Suppressor macrophage treated with lipopolysaccharide for 4 hours (primary cell): Measurements from ENCODE around the gene BZW1.
A peak's percentile ranks its signal among the peaks of the same experiment; 100 is the strongest.
"Not testable (repeated sequence)": the region's sequence is repeated elsewhere in the genome, so short reads cannot be mapped to it uniquely, and the experiment has no call there.

Experiments
- DNase-seq: peaks from one replicate; pipeline ENCODE4 v3.0.0-alpha.2; 2020

Gene BZW1

DNA sequence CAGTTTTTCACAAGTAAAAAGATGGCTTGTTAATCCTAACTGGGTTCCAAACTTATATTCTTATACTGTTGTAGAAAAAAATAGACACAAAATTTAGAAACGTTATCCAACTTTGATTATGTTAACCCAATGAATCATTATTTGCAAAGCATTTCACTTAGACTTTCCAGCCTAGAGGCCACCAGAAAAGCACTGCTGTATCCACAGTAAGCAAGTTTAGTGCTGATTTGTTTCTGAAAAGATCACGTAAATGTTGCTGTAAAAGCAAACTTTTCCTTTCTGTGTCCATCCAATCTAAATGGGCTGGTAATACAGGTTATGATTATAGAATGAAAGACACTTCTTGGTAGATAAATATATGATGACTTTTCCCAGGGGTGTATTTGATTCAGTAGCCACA is 17.6 kb upstream of the BZW1 start:
- no peak for DNase-seq

DNA sequence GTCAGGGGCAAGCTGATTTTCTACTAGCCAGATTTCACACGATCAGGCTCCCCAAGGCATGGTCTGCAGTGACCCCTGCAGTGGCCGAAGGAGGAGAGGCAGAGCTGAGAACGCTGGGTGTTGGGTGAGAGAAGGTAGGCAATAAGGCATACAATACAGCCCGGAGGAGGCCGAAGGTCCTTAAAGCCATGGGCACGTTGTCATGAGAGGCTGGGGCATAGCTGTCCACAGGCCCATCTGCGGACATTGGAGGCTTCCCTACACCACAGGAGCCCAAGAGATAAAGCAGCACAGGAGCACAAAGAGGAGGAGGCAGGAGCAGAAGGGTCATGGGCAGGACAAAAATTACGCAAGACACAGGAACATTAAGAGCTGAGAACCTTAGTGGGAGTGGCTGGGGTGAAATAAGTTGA is 16.7 kb upstream of the BZW1 start:
- DNase-seq, result peak; percentile 12

DNA sequence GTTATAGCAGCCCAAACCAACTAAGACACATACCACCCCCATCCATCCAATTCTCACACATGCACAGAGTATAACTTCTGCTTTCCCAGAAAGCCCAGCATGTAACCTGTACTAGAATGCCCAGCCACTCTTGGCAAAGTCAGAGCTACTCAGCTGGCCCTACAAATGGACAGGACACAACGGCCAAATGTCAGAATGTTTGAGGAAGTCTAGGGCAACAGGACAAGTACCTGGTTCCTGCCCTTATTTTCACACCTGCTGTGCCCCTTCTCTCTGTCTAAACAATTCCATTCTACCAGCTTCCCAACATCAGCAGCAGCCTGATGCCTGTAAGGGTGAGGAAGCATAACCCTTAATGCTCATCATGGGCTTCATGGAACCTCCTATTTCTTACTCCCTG is 15.1 kb upstream of the BZW1 start:
- DNase-seq, result no peak

DNA sequence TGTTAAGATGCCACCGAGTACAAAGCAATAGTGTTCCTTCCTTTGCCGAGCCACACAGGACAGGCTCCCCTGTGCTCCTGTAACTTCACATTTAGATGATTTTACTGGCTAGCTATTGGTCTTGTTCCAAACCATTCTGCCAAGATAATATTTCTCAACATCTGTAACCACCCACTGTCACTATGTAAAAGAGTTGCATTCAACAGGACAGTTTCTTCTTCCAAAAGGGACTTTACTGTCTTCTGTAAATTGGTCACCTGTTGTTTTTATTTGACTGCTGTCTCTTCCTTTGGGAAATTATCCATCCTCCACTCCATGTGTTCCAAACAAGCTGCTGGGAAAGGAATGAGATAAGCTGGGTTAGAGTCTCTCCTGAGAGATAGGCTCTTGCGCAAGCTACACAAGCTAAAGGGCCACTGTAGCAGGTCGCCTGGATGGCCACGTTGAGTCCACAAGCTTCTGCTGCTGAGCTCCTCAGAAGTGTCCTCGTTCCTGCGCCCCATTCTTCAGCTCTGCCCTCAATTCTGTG is 14.4 kb upstream of the BZW1 start:
- DNase-seq, result no peak

DNA sequence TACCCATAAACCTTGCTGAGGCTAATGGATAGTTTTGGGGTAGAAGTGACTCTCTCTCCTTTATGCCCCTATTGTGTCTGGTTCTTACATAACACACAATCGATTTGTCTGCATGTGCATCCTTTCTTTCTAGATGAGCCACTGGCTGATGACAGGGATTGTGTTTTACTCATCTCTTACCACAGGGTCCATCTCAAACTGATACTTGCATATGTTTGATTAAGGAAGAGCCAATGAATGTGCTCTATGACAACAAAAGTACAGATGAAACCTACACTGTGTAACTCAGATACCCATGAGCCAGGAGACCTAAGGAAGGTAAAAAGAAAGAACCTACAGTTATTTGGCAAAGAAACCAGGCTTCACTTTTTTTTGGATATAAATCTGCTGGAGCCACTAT is 13.2 kb upstream of the BZW1 start:
- DNase-seq, result no peak

DNA sequence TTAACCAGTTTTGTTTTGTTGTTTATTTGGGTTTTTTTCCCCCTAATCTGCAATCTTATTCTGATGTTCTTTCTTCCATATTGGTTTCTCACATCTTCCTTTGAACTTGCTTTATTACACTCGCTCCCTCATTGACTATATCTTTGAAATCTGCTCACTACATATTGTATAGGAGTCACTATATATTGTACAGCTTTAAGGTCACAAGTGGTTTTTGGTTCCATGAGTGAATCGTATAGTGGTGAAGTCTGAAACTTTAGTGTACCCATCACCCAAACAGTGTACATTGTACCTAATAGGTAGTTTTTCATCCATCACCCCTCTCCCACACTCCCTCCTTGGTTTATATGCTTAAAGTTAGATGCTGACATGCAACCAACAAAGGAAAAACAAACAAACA is 11.3 kb upstream of the BZW1 start:
- no peak for DNase-seq

DNA sequence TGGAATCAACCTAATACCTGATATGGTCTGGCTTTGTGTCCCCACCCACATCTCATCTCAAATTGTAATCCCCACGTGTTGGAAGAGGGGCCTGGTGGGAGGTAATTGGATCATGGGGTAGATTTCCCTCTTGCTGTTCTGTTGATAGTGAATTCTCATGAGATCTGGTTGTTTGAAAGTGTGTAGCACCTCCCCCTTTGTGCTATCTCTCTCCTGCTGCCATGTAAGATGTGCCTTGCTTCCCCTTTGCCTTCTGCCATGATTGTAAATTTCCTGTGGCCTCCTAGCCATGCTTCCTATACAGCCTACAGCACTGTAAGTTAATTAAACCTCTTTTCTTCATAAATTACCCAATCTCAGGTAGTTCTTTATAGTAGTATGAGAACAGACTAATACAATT is 10.3 kb upstream of the BZW1 start:
- DNase-seq, result not testable (repeated sequence)

DNA sequence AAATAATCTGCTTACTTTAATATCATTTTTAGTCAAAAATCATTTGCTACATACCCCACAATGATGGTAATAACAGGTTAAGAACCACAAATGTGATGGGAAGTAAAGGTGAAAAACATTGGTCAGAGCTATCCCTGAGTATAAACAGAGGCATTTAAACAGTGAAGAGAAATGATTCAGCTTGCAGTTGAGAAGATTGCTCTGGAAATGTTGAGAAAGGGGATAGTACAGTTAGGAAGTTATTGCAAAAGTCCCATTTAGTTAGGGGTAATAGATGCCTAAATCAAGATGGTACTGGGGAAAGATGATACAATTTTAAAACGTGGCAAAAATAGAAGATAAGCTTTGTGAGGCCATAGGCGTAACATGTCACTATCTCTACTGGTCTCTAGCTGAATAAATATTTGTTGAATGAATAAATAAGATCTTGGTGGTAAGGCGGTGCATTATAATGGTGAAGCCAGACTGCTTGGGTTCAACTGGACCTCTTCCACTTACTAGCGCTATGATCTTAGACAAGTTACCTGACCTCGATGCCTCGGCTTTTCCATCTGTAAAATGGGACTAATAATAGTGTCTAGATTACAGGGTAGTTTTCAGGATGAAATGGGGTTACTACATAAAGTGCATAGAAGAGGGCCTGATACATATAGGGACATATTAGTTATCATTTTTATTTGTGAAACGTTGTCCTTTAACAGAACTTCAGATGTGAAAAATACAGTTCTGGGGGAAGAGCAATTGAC is 2.0 kb upstream of the BZW1 start:
- DNase-seq, result no peak

DNA sequence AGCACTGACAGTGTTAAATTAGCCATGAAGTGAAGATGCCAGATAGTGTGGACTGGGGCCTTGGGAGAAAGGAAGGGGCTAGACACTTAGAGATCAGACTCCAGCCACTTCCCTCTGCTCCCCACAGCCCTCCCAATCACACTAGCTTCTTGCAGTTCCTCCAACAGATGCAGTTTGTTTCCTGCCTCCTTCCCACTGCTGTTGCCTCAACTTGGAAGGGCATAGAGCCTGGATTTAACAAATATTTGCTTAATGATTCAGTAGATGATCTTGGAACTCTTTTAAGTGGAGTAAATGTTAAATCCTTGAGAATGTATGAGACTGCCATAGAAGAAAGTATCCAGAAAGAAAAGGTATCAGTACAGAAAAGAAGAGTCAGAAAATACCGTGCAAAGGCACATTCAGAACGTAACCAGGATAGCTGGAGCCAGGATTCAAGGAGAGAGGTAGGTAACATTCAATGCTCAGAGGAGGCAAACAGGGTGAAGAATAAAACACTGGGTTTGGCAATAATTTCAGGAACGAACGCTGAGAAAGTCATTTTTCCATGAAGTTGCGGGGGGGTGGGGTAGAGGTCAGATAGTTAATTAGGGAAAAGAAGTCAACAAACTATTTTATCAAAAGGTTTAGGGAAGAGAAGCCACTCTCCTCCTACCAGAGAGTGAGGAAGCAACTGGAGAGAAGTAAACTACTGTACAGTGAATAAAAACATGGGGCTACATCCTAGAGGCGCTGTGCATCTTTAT is 1.3 kb upstream of the BZW1 start:
- DNase-seq, result peak; percentile 34

DNA sequence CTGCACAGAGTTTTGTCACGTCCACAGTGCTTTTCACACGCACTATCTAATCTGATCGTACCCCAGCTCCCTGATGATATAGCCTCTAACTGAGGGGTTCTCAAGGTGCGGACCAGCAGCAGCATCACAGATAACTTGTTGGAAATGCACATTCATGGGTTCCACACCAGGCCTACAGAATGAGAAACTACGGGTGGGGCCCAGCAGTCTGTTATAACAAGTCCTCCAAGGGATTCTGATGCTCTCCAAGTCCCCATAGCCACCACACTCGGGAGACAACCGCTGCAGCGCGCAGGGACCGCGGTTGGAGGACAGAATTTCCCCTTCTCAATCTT is 745 bp upstream of the BZW1 start:
- DNase-seq, result no peak

DNA sequence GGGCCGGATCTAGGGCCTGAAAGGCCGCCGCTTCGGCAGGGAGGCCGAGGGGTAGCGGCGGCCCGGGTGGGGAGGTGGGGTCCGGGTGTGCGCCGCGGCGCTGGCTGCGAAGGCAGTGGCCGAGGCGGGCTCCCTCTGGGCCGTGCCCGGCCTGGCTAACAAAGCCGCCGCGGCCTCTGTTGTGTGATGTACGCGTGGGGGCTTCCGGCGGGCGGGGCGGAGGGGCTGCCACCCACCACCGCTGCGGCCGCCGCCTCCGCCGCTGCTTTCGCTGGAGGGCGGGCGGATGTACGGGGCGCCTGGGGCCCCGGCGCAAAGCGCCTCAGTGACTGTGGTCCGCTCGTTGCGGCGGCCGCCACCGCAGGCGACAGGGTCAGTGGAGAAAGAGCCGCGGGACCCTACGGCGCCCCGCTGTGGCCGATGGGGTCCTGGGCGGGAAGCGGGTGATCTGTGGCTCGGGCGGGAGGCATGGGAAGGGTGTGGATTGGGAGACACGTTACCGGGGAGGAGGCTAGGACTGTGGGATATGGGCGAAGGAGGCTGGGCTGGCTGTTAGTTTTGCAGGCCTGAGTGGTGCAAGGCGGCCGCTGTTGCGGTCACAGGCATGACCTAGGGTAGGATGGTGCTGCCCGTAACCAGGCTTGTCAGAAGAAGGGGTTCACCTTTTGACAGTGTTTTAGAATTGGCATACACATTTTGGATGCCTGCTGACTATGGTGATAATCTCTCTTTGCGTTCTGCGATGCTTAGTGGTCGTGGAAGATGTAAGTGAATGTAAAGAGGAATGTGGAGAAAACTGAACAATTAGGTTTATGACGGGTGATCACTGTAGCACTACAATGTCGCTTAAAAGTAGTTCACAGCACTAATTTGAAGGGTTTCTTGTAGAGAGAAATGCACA is 662 bp downstream of the BZW1 start:
- DNase-seq, result peak; percentile 83

DNA sequence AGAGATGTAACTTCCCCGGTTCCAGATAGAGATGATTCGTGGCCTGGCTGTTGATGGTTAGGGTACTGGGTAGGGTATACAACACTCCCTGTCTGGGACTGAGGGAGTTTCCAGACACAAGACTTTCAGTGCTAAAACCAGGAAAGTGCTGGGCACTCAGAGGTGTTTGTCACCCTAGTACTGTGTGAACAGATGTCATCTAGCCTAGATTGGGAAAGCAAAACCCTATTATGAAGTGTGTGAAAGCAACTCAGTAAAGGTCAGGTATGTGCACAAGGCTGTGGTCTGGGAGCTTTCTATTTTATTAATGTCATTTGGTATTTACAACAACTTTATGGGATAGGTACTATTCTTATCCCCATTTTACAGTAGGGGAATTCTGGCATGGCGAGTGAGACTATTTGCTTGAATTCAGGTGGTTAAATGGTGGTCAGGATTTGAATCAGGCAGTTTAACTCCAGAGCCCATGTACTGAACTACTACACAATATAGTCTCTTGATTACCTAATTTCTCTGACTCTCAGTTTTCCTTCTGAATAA is 2.6 kb downstream of the BZW1 start:
- DNase-seq, result peak; percentile 77

DNA sequence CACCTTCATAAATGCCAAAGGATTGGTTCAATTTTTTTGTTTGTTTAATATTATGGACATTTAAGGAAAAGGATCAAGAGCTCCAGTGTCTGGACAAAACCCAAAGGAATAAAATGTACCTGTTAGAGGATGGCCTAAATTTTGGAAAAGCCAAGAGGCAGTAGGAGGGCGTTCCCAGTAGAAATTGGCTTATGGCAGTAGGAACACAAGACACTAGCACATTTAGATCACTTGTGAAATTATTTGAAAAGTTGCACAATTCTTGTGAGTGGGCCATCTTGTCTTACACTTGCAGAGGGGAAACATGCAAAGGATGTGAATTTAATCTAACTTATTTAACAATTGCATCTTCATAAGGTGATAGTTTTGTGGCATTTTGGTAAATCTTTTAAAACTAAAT is 3.2 kb downstream of the BZW1 start:
- peak; percentile 71 for DNase-seq

DNA sequence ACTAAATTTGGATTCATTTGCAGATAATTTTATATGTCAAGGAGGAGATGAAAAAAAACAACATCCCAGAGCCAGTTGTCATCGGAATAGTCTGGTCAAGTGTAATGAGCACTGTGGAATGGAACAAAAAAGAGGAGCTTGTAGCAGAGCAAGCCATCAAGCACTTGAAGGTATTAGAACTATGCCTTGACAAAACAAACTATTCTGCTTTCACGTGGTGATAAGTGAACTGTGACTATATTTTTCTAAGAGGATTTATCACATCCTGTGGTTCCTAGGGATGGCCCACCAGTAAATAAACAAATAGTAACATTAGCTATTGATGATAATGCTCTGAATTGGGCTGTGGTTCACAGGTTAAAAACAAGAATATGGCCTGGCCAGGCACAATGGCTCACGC is 7.0 kb downstream of the BZW1 start:
- DNase-seq, result not testable (repeated sequence)

DNA sequence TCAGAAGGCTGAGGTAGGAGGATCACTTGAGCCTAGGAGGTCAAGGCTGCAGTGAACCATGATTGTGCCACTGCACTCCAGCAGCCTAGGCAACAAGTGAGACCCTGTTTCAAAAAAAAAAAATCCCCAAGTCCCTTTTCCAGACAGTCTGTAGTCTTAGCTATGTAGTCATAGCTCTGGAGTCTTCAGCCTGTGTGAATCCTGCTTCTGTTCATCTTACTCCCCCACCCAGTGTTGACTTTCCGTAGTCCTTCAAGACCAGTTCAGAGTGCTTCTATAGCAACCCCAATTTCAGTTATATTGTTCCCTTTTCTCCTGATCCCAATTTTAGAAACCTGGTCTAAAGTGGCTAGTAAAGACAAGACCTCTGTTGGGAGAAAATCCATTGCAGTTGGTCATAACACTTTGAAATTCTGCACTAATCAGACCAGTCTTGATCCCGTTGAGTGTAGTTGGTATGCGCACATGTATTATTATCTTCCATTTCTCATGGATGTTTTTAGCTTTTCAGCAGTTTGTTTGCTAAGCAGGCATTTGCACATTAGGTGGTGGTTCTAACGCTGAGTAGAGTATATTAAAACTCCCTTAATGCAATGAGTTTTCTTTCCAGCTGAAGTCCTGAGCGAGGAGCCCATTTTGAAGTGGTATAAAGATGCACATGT is 9.0 kb downstream of the BZW1 start:
- DNase-seq, result no peak

DNA sequence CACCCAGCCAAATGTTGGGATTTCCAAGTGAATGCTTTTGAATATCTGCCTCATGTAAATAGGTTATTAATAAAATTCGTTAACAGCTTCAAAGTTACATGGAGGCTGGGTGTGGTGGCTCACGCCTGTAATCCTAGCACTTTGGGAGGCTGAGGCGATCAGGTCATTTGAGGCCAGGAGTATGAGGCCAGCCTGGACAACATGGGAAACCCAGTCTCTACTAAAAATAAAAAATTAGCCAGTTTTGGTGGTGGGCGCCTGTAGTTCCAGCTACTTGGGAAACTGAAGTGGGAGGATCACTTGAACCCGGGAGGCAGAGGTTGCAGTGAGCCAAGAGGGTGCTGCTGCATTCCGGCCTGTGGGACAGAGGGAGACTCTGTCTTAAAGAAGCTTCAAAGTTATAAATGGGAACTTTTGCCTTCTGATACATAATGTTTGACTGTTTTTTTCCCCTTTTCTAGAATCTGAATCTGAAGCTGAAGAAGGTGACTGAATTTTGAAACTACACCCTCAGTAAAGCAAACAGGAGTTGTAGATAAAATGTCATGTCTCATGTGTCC is 10.1 kb downstream of the BZW1 start:
- no peak for DNase-seq

DNA sequence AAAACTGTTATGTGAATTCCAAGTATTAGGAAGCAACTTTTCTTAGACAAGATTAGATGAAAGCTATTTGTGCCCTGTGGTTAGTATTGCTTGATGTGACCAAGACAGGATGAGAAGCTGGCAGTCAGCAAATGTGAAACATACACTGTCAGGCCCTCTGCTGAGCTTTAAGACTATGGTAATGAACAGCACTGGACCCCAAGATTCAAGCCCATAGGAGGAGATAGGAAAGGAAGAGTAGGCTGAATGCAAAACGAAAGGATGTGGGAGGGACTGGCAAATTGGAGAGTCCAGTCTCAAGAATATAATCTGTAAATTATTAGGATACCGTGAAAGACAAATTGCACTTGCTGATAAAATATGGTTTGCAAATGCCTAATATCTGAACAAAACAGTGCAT is 16.4 kb downstream of the BZW1 start:
- DNase-seq, result no peak

DNA sequence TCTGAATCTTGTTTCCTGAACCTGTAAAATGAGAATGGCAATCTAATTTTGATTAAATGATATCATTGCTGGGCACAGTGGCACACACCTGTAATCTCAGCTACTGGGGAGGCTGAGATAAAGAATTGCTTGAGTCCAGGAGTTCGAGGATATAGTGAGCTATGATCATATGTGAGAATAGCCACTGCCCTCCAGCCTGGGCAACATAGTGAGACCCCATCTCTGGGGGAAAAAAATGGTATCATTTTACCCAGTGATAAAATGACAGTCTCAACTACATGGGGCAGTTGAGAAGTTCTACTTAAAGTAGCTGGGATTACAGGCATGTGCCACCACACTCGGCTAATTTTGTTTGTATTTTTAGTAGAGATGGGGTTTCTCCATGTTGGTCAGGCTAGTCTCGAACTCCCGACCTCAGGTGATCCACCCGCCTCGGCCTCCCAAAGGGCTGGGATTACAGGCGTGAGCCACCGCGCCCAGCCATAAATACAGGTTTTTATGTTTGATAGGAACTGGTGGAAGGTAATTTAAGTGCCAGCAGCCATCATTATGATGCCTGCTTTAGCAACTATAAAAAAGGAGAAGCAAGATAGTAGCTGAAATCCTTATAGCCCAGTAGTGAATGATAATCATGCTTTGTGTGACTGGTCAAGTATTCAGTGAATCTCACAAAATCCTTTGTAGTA is 17.0 kb downstream of the BZW1 start:
- no peak for DNase-seq

DNA sequence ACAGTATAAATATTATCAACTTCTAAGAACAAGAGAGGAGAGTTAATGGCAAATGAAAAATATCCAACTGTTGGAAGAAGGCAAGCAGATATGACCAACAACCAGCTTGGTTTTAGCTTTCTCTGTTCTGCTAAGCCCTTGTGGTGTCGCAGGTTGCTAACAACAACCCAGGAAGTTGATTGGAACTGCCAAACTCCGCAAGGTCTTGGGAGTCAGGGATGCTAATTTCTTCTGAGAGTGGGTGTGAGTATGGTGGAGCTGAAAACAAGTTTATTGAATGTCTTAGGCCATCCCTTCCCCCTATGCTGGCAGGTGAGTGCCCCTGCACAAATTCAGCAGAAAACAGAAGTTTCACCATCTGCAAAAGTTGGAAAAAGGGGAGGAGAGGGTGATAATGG is 17.5 kb downstream of the BZW1 start:
- DNase-seq, result no peak

DNA sequence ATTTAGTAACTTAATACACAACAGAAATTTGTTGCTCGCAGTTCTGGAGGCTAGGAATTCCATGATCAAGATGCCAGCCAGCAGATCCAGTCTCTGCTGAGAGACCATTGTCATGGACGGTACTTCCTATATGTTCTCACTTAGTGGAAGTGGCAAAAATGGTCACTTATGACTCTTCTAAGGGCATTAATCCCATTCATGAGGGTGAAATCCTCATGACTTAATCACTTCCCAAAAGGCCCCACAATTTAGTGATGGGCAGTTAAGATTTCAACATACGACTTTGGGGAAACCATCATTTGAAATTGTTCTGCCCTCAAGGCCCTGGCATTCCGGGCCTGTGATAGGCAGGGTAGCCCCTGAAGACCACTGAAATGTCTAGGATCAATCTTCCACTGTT is 23.0 kb downstream of the BZW1 start:
- DNase-seq, result no peak

DNA sequence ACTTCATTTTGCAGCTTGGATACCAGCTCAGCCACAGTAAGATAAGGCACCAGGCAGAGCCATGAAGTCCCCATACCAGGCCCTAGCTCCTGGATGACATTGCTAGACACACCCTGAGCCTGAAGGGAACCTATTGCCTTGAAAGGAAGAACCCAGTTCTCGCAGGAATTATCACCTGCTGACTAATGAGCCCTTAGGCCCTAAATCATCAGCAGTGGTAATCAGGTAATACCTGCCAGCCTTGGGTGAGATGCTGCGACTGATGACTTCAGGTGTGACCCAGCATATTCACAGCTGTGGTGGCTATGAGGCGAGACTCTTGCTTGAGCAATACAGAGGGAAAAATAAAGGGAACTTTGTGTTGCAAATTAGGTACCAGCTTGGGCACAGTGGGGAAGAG is 27.8 kb downstream of the BZW1 start:
- DNase-seq, result no peak
